ENCODE data around the gene COL9A3. TPM values are rescaled to one million over a fixed set of nuclear protein-coding genes. Genes with fewer than 3 reads are reported as not detected.

COL9A3 gene
- total RNA-seq, 2 experiments from 2014 or later = not detected

GRCh38 chr20:62811720-62812119, 5.1 kb upstream of the COL9A3 start:
- peaks cover 18 to 19% of the 10 kb centered on the region in 2 experiments for H3K27me3 ChIP-seq (ENCODE audit: control insufficient read depth in 1 of 2, insufficient read depth in 2 of 2, low read length in 2 of 2)
- Mint-ChIP-seq H3K9me3 (no peaks in the 10 kb centered on the region), H3K27ac (no peak overlapping the region), H3K4me3 (no peak overlapping the region), H3K27me3 (peaks cover 13% of the 10 kb centered on the region), H3K4me1 (ENCODE audit: low read depth) (peaks cover 25% of the 10 kb centered on the region), H3K36me3 (ENCODE audit: low read depth) (peaks cover 35% of the 10 kb centered on the region)
- POLR2A ChIA-PET = interaction anchor here (1.5 kb wide), 1 partner anchor 17 kb away, joined by 5 read pairs; no protein-coding TSS in a partner anchor
- H3K4me1 ChIP-seq (ENCODE audit: insufficient read depth, low read length) = peaks cover 38% of the 10 kb centered on the region
- TF ChIP-seq, protein P1, sequence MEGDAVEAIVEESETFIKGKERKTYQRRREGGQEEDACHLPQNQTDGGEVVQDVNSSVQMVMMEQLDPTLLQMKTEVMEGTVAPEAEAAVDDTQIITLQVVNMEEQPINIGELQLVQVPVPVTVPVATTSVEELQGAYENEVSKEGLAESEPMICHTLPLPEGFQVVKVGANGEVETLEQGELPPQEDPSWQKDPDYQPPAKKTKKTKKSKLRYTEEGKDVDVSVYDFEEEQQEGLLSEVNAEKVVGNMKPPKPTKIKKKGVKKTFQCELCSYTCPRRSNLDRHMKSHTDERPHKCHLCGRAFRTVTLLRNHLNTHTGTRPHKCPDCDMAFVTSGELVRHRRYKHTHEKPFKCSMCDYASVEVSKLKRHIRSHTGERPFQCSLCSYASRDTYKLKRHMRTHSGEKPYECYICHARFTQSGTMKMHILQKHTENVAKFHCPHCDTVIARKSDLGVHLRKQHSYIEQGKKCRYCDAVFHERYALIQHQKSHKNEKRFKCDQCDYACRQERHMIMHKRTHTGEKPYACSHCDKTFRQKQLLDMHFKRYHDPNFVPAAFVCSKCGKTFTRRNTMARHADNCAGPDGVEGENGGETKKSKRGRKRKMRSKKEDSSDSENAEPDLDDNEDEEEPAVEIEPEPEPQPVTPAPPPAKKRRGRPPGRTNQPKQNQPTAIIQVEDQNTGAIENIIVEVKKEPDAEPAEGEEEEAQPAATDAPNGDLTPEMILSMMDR (IDR thresholded peaks at IDR 0.05) = no peak
- ATAC-seq (ENCODE audit: poor library complexity) (no peak), DNase-seq (no peak)
- intact Hi-C loops (cut with DNase I, micrococcal nuclease) = no loop called here
- no peak overlapping the region for H3K4me3 ChIP-seq (ENCODE audit: low read length)
- H3K27ac ChIP-seq (ENCODE audit: low read depth in 1 of 2, low read length in 2 of 2) = no peak overlapping the region
- peaks cover 57% of the 10 kb centered on the region for H3K36me3 ChIP-seq (ENCODE audit: insufficient read depth, low read length)
- CTCF ChIA-PET = no interaction called here
- peaks cover 0 to 12% of the 10 kb centered on the region in 2 experiments for H3K9me3 ChIP-seq (ENCODE audit: control insufficient read depth in 1 of 2, insufficient read depth in 1 of 2, low read length in 2 of 2)

DNA sequence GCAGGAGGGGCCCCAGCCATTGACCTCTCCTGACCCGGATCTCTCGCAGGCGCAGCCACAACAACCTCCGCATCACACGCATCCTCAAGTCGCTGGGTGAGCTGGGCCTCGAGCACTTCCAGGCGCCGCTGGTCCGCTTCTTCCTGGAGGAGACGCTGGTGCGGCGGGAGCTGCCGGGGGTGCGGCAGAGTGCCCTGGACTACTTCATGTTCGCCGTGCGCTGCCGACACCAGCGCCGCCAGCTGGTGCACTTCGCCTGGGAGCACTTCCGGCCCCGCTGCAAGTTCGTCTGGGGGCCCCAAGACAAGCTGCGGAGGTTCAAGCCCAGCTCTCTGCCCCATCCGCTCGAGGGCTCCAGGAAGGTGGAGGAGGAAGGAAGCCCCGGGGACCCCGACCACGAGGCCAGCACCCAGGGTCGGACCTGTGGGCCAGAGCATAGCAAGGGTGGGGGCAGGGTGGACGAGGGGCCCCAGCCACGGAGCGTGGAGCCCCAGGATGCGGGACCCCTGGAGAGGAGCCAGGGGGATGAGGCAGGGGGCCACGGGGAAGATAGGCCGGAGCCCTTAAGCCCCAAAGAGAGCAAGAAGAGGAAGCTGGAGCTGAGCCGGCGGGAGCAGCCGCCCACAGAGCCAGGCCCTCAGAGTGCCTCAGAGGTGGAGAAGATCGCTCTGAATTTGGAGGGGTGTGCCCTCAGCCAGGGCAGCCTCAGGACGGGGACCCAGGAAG, 4.5 kb upstream of the COL9A3 start:
- Histone ChIP-seq H3K27me3 (ENCODE audit: control insufficient read depth in 1 of 2, insufficient read depth in 2 of 2, low read length in 2 of 2) (peaks cover 20 to 22% of the 10 kb centered on the region in 2 experiments), H3K4me1 (ENCODE audit: insufficient read depth, low read length) (peaks cover 34% of the 10 kb centered on the region), H3K36me3 (ENCODE audit: insufficient read depth, low read length) (peaks cover 53% of the 10 kb centered on the region), H3K4me3 (ENCODE audit: low read length) (no peak overlapping the region), H3K27ac (ENCODE audit: low read depth in 1 of 2, low read length in 2 of 2) (no peak overlapping the region), H3K9me3 (ENCODE audit: control insufficient read depth in 1 of 2, insufficient read depth in 1 of 2, low read length in 2 of 2) (peaks cover 0 to 13% of the 10 kb centered on the region in 2 experiments)
- Mint-ChIP-seq H3K4me1 (ENCODE audit: low read depth) (peaks cover 22% of the 10 kb centered on the region), H3K27ac (no peak overlapping the region), H3K27me3 (peaks cover 13% of the 10 kb centered on the region), H3K4me3 (no peak overlapping the region), H3K9me3 (no peaks in the 10 kb centered on the region), H3K36me3 (ENCODE audit: low read depth) (peaks cover 35% of the 10 kb centered on the region)
- ChIA-PET POLR2A (interaction anchor here (0.9 kb wide), 1 partner anchor 16 kb away, joined by 4 read pairs; the partner anchor contains the start of gene MRGBP), CTCF (no interaction called here)
- no peak for DNase-seq
- no peak for ATAC-seq (ENCODE audit: poor library complexity)
- TF ChIP-seq, protein P1 (IDR thresholded peaks at IDR 0.05) = no peak
- intact Hi-C loops (cut with DNase I, micrococcal nuclease) = no loop called here

DNA sequence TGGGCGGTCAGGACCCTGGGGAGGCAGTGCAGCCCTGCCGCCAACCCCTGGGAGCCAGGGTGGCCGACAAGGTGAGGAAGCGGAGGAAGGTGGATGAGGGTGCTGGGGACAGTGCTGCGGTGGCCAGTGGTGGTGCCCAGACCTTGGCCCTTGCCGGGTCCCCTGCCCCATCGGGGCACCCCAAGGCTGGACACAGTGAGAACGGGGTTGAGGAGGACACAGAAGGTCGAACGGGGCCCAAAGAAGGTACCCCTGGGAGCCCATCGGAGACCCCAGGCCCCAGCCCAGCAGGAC, 4.0 kb upstream of the COL9A3 start:
- Mint-ChIP-seq H3K9me3 (no peaks in the 10 kb centered on the region), H3K27ac (no peak overlapping the region), H3K4me3 (no peak overlapping the region), H3K36me3 (ENCODE audit: low read depth) (peaks cover 30% of the 10 kb centered on the region), H3K27me3 (peaks cover 15% of the 10 kb centered on the region), H3K4me1 (ENCODE audit: low read depth) (peaks cover 18% of the 10 kb centered on the region)
- Histone ChIP-seq H3K9me3 (ENCODE audit: control insufficient read depth in 1 of 2, insufficient read depth in 1 of 2, low read length in 2 of 2) (peaks cover 0 to 18% of the 10 kb centered on the region in 2 experiments), H3K36me3 (ENCODE audit: insufficient read depth, low read length) (peaks cover 48% of the 10 kb centered on the region), H3K27ac (ENCODE audit: low read depth in 1 of 2, low read length in 2 of 2) (no peak overlapping the region), H3K27me3 (ENCODE audit: control insufficient read depth in 1 of 2, insufficient read depth in 2 of 2, low read length in 2 of 2) (peaks cover 25 to 27% of the 10 kb centered on the region in 2 experiments), H3K4me1 (ENCODE audit: insufficient read depth, low read length) (peaks cover 33% of the 10 kb centered on the region), H3K4me3 (ENCODE audit: low read length) (no peak overlapping the region)
- intact Hi-C loops (cut with DNase I, micrococcal nuclease) = no loop called here
- no peak for DNase-seq
- TF ChIP-seq, protein P1 (IDR thresholded peaks at IDR 0.05) = no peak
- CTCF ChIA-PET = no interaction called here
- POLR2A ChIA-PET = interaction anchor here (0.9 kb wide), 1 partner anchor 16 kb away, joined by 4 read pairs; the partner anchor contains the start of gene MRGBP
- ATAC-seq (ENCODE audit: poor library complexity) = no peak
